Stimulated activated CD4-positive, alpha-beta T cell treated with anti-CD3 and anti-CD28 coated beads, Interleukin-12 subunit alpha, Interleukin-12 subunit beta, amount 100 ng/mL, for 48 hours (primary cell): ENCODE results near the gene FOXL1.
A peak's percentile ranks its signal among the peaks of the same experiment; 100 is the strongest.

ENCODE experiments used
- DNase-seq, 3 donors: peaks; one replicate each; pipeline ENCODE4 v3.0.0-alpha.2; 2020; ENCODE audit warnings: low read depth in 2 of 3, low spot score in 1 of 3

The FOXL1 gene

DNA sequence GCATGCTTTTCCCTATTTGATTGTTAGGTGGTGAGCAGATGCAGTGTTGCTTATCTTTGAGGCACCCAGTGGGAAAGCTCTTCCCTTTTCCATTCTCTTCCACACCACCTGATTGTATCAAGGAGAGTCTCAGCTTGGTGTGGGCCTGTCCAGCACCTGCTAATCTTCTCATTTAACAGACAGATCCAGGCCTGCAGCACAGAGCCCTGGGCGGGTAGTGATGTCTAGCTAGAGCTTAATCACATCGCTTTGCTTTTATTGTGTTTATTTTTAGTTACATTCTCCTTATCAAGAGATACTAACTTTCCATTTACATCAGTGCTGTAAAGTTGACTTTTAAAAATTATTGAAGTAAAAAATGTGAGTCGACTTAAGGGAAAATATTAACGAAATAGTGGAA, 24.2 kb downstream of the FOXL1 start:
- no peak for DNase-seq

DNA sequence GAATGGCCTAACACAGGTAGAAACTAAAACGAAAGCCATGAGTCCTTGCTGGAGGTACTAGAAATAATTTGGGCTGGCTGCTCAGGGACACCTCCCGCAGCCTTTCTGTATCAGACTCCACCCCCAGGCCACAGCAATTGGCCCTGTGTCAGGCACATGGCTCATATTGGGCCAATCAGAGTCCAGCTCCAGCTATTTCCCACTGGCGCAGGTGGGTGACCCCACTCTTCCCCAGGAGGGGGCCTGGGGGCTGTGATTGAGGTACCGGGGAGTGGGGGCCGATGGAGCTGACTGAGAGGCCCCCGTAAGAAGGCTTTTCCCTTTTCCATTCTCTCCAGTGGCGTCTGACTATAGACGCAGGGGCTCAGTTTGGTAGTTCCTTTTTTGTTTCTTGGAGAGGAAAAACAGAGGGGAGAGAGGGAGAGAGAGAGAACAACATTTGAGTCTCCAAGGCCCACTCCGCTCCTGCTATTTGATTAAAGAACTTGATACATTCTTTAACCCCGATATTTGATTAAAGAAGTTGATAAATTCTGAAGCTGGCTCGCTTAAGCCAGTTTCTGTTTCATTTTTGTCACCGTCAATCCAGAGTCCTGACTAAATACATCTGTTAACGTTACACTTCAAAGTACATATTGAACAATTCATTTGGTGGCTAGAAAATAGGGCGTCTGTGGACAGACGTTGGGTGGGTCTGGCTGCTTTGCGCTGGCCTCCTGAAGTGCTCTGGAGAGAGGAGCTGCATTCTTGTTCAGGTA, 26.3 kb downstream of the FOXL1 start:
- DNase-seq: peak in 2 of 3 donors; percentile 3 to 15

DNA sequence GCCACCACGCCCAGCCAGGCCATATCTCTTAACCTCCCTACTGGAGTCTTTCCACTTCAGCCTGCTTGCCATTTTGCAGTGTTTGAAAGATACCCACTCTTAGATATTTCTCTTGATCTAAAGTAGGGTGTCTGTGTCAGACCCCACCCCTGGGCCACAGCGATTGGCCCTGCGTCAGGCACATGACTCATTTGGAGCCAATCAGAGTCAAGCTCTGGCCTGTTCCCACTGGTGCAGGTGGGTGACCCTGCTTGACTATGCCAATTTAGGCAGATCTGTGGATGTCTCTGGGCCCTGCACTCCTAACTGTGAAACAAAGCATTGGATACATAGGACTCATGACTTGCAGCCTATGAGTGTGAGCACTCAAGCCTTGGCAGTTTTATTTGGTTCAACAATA, 27.6 kb downstream of the FOXL1 start:
- no peak for DNase-seq

DNA sequence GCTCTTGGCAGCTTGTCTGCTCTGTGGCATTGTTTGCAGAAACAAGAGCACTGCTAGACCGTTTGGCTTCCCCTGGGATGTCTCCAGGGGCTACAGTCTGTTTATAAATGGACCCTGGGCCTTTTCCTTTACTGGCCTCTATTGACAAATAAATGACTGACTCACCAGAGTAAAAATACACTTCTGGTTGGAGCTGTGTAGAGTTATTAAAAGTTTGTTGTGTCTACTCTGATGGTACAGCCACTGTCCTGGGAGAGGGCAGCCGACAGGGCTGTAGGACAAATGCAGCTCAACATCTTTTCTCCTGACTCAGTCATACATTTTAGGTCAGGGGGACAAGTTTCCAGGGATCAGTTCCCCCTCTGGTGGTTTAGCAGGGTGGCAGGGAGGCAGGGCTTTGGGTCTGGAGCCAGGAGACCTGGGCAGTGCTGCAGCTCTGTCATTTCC, 30.0 kb downstream of the FOXL1 start:
- no peak for DNase-seq

- no peak for DNase-seq
These were observed 30.8 kb downstream of the FOXL1 start for GRCh38 chr16:86609115-86609514.

DNA sequence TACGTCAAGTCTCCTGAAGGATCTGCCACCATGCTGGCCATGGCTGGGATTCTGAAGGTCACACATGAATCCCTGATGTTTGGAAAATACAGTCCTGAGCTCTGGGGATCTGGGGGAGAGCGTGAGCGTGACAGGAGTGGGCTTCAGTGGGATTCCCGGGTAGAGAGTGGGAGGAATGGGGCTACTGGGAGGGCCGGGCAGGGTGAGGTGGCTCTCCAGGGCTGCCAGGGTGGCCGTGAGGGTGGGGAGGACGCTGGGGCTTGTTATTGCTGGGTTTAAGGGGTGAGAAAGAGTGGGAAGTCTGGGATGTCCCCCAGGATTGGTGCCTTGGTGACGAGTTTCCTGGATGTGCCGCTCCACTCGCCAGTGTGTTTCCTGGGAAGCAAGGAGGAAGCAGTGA, 31.3 kb downstream of the FOXL1 start:
- no peak for DNase-seq

DNA sequence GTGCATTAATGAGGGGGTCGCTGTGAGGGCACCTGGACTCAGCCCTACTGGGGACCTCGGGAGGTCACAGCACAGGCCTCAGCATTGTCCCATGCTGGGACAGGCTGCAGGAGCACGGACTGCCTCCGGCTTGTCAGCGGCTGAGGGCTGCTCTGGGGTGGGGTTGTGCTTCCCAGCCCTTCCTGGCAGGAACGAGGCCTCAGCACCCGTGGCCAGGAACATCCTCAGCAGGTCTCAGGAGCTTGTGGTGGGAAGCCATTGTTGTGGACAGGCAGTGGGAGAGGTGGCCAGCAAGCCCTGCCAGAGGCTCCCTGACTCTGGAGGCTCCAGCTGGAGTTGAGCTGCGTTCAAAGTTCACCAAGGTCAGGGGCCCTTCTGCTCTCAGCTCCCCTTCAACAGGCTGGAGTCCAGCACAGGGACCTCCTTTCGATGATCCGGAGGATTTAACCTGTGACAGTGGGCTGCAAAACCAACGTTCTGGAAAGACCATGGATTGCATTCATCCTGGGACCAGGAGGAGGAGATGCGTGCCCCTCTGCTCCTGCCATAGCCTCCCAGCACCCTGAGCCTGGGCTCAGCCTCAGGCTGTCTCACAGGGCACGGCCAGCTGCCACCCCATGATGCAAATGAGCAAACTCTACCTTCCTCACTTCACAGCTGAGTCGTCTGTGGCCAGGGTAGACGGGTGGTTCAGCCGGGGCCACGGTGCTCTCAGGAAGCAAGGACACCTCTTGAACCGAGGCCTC, 32.6 kb downstream of the FOXL1 start:
- no peak for DNase-seq

DNA sequence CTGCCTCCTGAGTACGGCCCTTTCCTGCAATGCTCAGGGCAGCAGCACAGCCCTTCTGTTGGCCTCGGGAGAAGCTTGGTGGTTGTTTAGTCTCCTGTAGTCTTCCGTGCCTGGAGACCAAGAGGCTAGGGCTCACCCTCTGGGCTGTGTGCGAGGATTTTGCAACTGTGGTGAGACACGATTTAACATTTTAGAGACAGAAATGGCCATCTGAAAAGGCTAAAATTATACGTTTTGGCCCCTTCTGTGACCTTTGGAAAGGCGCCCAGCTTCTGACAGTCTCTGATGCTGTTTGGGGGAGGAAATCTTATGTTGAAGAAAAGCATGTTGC, 33.1 kb downstream of the FOXL1 start:
- no peak for DNase-seq

DNA sequence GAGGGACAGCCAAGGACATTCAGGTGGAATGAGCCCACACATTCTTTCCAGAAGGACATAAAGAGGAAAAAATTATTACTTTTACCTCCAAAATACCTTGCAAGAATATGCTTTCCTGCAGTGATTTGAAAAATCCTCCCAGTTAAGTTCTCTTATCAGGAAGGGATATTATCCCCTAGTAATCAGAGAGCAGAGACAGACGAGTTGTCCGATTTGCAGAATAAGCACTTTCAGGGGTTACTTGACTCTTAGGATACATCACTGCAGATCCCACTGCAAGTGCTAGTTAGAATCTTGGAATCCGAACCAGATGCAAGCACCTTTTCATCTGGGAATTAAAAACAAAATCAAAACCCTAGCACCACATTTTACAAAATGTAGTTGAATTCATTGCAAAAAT, 33.6 kb downstream of the FOXL1 start:
- no peak for DNase-seq

DNA sequence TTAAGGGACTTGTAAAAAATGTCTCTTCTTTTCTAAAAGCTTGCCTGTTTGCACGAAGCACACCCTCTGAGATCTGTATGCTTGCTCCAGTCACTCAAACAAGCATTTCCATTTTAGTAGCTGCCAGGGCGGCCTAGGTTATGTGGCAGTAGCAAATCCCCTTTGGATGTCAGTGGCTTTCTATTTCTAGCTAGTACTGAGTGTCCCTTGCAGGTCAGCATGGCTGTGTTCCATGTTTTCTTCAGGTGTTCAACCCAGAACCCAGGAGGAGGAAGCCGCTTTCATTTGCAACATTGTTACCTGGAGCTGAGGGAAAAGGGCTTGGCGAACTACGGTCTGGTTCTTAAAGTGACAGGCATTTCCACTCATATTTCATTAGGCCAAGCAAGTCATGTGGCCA, 36.4 kb downstream of the FOXL1 start:
- DNase-seq: no peak

GRCh38 chr16:86616906-86617305, 38.6 kb downstream of the FOXL1 start:
- DNase-seq: no peak

DNA sequence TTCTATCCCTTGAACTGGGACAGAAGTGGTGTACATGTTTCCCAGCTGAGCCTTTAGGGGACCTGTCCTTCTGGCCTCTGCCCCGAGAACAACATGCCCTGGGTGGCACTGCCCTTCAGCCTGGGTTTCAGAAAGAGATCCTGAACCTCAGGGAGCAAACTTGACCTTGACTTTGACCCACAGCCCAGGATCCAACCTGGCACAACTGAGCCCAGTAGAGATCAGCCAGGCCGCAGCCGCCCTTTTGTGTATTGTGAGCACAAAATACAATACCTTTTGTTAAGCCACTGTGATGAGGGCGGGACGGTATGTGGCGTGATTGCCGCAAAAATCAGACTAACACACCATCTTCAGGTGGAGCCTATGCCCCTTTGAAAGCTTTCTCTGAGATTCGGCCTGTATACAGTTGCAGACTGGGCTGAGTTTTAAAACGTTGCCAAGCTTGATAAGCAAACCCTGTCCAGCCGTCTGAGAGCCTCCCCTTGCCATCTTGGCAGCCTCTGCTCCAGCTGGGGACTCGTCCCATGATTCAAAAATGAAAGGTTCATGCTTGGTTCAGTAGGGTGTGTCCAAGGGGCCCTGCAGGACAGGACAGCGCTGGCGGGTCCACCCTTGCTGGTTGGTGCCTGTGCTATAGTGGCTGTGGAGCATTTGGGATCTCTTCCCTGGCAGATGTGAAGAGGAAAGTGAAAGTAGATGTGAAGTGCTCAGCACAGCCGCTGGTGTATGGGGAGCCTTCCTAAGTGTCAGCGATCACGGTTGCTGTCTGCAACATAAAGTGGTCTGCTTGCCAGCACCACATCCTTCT, 40.3 kb downstream of the FOXL1 start:
- no peak for DNase-seq

DNA sequence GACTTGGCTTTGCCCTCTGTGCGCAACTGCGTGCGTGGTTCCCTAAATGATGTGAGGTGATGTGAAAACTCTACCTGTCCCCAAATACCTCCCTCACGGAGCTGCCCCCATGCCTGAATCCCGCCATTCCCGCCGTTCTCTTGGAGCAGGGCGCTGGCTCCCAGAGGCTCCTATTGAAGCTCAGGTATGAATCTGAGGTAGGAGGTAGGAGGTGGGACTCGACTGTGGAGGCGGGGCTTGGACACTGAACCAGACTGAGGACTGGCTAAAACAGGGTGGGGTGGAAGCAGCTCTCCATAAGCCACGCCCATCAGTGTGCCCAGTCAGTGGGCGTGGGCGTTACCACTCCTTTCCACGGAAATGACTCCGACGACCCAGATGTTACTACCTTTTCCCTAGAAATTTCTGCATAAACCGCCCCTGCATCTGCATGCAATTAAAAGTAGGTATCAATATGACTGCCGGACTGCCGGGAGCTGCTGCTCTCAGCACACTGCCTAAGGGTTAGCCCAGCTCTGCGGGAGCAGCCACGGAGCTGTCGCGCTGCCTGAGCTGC, 41.0 kb downstream of the FOXL1 start:
- DNase-seq: no peak

DNA sequence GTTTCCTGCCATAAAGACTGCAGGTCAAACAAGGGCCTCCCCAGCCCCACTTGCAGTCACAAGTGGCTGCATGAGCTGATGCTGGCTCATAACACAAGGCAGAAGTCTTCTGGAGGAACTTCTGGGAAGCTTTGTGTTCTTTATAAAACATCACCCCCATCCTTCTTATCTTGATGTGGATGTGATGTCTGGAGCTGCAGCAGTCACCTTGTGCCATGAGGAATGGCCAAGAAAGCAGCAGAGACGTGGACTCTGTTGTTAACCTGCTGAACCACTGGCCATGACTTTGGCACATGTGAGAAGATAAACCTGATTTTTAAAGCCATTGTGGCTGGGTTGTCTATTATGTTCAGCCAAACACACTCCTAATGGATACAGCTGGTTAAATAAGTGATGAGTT, 41.8 kb downstream of the FOXL1 start:
- DNase-seq: no peak

GRCh38 chr16:86621966-86622365, 43.6 kb downstream of the FOXL1 start:
- no peak for DNase-seq

- DNase-seq: no peak
These were observed 44.6 kb downstream of the FOXL1 start for GRCh38 chr16:86622700-86623615.

- no peak for DNase-seq
These were observed 46.7 kb downstream of the FOXL1 start for GRCh38 chr16:86625029-86625428.

DNA sequence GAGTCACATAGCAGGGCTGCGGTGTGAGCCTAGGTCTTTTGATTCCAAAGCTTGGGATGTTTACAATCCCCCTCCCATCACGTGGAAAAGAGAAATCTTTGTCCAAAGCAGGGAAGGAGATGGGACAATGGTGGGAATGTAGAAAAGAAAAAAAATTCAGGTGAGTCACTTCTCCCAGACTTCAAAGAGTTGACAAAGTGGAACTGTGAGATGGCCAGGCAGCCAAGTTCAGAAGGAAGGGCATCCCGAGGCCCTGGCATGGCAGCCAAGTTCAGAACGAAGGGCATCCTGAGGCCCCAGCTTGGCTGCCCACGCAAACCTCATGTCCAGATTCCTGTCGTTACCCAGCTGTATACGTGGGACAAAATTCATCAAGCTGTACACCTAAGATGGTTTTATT, 47.5 kb downstream of the FOXL1 start:
- no peak for DNase-seq

DNA sequence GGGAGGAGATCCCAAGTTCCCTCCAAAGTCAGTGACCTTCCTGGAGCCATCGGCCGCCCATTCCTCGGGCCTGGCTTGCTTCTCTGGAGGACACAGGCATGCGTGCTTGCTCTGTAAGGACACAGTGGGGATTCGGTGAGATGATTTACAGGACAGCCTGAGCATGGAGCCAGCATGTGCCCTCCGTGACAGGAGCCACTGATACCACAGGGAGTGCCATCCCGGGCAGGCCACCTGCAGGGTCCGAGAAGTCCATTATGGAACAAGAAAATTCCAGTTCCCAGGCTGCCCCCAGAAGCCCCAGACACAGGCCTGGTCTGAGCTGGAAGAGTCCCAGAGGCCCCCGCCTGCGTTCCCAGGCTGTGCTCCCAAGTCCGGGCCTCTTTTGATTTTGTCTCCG, 47.9 kb downstream of the FOXL1 start:
- no peak for DNase-seq

GRCh38 chr16:86626966-86627365, 48.6 kb downstream of the FOXL1 start:
- DNase-seq: no peak

- DNase-seq: no peak
These were observed 50.3 kb downstream of the FOXL1 start for GRCh38 chr16:86628614-86629013.
